ENCODE data around the gene PPP3CA.

Gene PPP3CA

DNA sequence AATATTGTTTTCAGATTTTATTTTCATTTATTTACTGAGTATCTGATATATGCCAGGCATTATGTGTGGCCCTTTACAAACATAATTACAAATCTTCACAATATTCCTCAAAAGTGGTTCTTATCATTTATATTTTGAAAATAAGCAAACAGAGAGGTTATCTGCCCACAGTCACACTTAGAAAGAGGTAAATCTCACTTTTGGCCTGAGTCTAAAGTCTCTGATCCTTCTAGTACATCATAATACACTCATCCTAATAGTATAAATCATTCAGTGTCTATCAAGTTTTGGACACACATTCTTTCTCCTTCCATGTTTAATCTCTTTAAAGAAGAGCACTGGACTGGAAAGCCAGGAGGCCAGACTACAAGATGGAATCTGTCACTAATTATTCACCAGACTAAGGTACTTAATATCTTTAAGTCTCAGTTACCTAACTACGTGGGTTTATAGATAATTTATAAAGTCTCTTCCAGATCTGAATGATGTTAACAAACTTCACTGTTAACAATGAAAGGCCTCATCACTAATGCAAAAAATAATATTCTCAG, 281.3 kb downstream of the PPP3CA start:
- DNase-seq: no peak

DNA sequence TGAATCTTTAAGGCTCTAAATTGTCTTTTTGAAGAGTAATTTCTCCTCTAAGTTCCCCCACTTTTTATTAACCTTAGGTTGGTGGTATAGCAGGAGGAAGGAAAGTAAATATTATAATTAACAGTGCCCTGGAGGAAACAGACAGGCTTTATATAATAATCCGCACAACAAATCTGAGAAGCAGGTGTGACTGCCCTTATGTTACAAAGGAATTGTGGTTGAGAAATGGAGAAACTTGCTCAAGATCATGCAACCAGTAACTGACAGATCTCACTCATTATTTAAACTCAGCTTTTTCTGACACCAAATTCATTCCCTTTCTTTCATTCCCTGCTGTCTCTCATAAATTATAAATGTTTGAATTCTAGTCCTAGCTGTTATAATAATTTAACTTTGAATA, 282.0 kb downstream of the PPP3CA start:
- DNase-seq: no peak

DNA sequence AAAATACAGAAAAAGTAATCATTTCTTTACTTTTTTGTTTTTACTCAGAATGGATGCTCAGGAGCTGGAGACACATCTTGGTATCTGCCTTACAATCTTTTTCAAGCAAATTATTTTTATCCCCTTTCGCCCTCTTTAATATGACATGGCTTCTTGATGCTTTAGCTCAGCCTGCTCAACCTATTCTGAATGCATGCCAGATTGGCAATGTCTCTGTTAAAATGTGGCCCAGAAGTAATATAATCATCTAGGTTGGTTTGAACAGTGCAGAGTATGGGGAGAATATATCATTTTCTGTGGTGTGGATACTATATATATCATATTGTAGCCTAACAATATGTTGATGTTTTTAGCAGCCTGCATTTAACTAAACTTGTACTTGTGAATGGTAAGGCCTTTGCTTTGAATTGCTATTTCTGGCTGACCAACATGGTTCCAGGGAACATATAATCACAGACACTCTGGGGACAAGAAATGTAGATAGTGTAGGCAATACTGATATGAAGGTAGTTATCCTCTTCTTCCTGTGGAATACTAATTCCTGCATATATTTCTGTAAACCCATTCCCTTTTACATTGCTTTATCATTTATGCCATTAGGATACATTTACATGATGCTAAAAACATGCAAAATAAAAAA, 282.7 kb downstream of the PPP3CA start:
- DNase-seq: no peak

DNA sequence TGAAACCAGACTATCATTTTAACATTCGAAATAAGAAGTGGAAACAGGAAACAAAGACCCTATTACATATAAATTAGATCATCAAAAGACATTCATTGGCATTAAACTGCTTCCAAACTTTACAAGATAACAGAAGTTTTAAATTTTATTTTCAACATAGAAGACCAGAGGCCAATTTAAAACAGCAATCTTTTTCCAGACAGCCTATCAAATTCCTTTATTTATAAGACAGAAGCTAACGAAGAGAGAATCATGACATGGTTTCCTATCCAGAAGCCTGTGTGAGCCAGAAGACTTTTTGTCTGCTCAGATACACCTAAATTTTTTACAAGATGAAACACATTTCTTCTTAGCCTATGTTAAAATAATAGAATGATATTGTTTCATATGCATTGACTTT, 291.9 kb downstream of the PPP3CA start:
- DNase-seq: no peak

- no peak for DNase-seq
Measured at GRCh38 chr4:101050837-101051205, 296.5 kb downstream of the PPP3CA start.

GRCh38 chr4:101050088-101050836, 297.1 kb downstream of the PPP3CA start:
- DNase-seq: no peak

GRCh38 chr4:101049549-101050001, 297.8 kb downstream of the PPP3CA start:
- DNase-seq: no peak

- DNase-seq: no peak
Measured at GRCh38 chr4:101044766-101045165, 302.6 kb downstream of the PPP3CA start.

- no peak for DNase-seq
Measured at GRCh38 chr4:101042847-101043246, 304.5 kb downstream of the PPP3CA start.

DNA sequence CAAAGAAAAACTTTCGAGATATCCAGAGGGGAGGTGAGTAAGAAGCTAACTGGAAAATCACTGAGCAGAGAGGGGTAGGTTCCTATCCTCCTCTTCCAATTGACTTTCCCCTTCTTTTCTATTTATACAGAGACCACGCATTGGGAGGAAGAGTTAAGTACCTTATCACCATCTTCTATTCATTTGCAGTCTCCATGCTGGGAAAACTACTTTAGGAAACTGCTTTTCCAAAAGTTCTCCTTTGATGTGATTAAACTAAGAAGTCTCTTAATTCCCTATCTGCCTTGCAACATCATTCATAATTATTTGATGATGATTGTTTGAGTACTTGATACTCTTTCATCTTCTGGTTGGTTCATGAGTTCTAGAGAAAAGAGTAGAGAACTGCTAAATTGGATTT, 306.6 kb downstream of the PPP3CA start:
- no peak for DNase-seq

DNA sequence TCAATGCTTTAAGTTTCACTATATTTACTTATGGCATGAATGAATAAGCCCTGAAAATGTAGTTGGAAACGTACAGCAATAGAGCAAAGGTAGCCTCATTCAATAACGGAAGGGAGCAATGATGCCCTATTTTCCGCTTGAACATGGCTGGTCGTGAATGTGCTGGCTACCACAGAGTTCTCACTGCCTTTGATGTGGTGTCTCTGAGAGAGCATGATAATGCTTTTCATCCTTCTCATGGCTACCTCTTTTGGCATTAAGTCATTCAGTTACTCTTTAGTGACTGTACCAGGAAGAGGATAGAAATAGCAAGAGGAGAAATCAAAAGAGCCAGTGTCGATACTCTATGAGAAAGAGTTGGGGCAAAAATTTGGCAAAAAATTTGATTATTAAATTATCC, 308.0 kb downstream of the PPP3CA start:
- no peak for DNase-seq

DNA sequence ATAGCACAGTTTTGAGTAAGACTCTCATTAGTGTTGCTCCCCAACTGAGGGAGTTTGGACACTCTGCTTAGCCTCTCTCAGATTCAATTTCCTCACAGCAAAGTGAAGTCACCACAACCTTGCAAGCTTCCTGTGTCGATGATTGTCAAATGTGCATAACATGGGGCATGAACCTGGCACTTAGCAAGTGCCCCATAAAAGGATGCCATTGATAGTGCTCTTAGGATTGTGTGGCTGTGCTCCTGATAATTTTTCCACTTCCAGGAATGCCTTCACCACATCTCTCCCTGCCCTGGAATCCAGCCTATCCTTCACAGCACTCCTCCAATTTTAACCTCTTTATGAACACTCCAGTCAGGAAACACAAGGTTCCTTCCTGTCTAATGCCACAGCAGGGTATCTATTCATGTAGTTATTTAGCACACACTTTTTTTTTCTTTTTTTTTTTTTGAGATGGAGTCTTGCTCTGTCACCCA, 309.4 kb downstream of the PPP3CA start:
- no peak for DNase-seq

DNA sequence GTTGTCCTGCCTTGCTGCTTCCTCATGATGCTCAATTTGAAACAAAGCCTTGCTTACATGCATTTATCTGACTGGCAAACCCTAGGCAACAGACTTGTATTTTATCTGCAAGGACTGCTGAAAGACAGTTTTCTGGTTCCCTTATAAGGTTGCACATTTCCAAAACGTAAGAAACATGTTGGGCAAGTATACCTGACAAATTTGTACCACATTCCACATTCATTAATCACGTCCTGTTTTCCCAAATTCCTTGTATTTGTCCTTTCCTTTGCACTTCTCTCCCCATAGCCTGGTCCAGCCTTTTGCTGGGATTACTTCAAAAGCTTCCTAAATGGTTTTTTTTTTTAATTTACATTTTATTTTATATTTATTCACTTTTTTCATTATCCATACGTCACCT, 310.1 kb downstream of the PPP3CA start:
- no peak for DNase-seq

DNA sequence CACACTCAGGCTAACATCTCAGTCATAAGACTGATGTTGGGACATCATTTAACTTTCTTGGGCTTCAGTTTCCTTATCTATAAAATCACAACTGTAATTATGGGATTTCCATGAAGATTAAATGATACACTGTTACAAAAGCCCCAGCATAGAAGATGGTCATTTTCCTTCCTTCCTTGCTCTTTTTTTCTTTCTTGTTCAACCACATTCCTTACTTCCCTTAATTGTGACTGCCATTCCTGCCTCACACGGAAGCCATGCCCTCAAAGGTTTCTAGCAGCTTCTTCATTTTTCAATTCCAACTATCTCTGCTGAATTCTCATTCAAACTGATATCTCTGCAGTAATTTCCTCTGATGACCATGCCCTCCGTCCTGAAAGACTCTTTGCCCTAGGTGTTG, 311.8 kb downstream of the PPP3CA start:
- no peak for DNase-seq

DNA sequence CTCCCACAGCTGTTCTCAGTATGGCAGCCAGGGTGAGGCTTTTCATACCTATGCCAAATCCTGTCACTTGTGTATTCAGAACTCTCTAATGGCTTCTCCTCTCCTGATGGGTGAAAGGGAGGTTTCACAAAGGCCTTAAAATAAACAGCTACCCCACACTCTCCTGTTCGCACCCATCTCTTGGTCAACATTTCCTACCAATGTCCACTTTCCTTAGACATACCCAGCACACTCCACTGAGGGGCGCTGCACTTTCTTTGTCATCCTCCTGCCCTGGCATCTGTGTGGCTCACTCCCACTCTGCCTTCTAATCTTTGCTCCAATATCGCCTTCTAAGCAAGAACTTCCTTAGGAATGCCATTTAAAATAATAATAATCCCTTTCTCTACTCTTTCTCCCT, 313.3 kb downstream of the PPP3CA start:
- no peak for DNase-seq

DNA sequence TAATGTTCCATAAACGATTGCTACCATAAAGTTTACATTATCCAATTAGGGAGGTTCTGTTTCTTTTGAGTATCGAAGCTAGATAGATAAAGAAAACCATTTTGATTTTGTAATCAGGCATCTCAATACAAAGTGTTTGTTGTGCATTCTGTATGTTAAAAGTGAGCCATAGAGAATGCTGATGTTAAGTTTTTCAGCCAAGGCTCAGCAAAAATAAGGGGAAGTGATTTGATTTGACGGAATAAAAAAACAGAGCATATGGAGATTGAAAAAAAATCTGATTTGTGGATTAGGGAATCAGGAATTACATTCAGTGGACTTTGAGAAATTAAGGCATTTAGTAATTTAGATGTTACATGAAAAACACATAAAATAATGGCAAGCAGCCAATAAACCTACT, 314.8 kb downstream of the PPP3CA start:
- DNase-seq: no peak

DNA sequence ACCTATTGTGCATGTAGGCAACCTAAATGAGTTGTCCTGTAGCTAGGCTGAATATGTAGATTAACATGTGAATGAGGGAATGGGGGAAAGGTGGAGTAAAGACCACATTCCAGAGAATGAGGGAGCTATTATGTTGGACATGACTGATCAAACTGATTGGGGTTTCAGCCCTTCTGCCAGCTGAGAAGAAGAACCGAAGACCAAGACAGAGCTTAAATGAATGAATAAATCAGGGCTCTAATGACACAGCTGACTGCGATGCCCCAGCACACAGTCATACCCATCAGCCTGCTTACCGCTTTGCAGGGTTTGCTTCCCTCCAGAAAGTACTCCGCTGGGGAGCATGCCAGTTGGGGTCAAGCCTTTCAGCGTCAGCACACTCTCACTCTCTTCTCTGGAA, 315.4 kb downstream of the PPP3CA start:
- no peak for DNase-seq

DNA sequence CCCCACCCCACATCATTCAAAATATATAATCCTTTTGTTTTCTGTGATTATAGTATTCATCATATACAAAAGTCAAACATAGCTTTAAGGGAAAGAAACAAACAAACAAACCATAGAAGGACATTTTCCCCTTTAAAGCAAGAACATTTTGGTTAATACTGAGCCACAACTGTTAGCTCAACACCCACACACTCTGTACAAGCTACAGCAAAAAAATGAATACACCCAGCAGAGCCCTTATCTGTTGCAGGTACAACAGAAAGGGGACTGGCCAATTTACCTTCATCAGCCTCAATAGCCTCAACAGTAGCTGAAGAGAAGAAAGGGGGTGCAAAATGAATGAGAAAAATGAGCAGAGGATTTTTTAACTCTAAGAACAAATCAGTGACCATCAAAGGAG, 318.4 kb downstream of the PPP3CA start:
- DNase-seq: no peak

DNA sequence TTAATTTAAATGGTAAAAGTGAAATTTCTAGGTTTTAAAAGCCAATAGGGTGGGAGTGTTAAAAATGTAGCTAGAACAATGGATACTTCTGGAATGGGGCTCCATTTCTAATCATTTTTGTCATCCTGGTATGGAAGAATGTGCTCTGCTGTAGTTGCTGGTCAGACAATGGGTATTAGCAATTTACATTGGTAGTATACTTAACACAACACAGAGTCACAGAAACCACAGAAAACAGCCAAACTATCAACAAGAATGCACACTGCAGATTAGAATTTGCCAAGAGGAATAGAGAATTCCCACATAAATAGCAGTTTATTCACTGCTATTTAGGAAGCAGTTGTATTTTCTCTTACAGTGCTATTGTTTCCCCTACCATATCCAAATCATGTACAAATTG, 319.6 kb downstream of the PPP3CA start:
- no peak for DNase-seq

DNA sequence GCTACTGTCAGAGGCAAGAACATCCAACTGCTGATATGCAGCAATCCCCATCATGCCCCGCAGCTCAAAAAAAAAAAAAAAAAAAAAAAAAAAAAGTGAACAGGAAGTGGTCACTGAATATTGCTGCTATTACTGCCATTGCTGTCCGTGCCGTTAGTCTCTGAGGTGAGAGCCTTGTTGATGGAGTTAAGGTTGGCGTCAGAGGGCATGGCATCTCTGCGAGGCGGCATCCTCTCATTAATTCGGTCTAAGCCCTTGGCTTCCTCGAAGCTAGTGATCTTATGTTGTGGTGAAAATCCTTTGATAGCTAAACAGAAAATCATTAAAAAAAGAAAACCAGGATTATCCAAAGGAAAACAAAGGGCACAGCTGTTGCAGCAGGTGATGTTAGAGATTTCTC, 321.6 kb downstream of the PPP3CA start:
- DNase-seq: no peak

DNA sequence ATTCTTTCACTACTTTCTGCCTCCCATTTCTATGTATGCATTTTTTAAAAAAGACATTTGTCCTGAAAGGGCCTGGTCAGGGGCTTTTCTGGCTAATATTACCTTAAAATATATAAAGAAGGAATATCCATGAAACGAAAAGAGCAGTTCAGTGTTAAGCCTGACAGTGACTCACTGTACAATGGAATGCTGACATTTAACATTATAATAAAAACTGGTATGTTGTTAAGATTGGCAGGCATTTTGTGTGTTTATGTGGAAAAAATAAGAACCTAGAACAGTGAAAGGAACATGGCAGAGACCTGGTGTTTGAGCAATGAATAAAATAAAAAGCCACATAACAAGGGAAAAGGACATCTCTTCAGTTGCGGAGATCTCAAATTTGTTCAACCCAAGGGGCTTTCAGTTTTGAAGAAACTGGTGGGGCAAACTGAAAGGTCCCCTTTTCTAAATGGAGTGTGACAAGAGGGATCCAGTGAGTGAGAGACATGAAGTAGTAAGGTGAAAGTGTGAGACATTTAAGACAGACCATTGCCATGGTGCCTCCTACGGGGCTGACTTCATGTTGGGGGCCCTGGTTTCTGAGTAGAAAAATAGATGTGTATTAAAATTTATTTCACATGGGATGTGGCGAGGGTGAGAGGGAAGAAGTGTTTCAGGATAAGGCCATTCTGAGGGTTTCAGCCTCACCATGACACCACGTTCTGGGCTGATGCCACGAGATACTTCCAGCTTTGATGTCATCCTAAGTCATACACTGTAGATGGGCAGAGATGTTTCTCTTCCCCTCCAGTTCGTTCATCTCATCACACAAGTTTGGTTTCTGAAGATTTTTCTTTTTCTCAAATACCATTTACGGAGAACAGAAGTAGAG, 324.9 kb downstream of the PPP3CA start:
- no peak for DNase-seq

GRCh38 chr4:101020956-101021355, 326.4 kb downstream of the PPP3CA start:
- no peak for DNase-seq
